B cell (primary cell): ENCODE data around the gene GFRA3. TPM values are rescaled to one million over a fixed set of nuclear protein-coding genes. Genes with fewer than 3 reads are reported as not detected.

ENCODE experiments used
- ATAC-seq: fragments of 200-7000 bp; cut with Tn5 transposase; one replicate; pipeline ENCODE4 v1.10.0; 2021; ENCODE audit warnings: low read depth, mild to moderate bottlenecking, moderate number of reproducible peaks, moderate library complexity
- CTCF ChIA-PET: fragments of 350-600 bp; sonication (Branson Sonifier 250); formaldehyde crosslinking; loops from one replicate; lab custom pipeline; 2021; ENCODE audit warnings: antibody characterized with exemption, inconsistent platforms; lab: Charles Lee
- POLR2A ChIA-PET: fragments of 350-600 bp; sonication (Branson Sonifier 250); formaldehyde crosslinking; loops from one replicate; lab custom pipeline; 2021; ENCODE audit warnings: antibody characterized with exemption; lab: Charles Lee
- DNase-seq: peaks from one replicate; pipeline ENCODE4 v3.0.0; 2013
- H2AFZ ChIP-seq: 2 replicates; pipeline ENCODE4 v1.6.1; 2012; ENCODE audit warnings: mild to moderate bottlenecking, low read depth, low read length; ENCODE audit not compliant: insufficient read depth, poor library complexity, severe bottlenecking
- H3K27ac ChIP-seq, 2 donors: 1 replicate in 1 of 2; 2 replicates in 1 of 2; pipeline ENCODE4 v1.5.1; 2012 to 2013; ENCODE audit warnings: low read length in 2 of 2, mild to moderate bottlenecking in 2 of 2, moderate library complexity in 1 of 2
- H3K27me3 ChIP-seq, 4 experiments: fragments of 200-600 bp in 1 of 4; sonication (generic) in 1 of 4; replicated peaks in 1 of 4; 1 replicate in 2 of 4; 2 replicates in 2 of 4; pipeline versions ENCODE4 v1.6.1 to v1.7.0; 2013 to 2016; ENCODE audit warnings: low read length in 3 of 4, mild to moderate bottlenecking in 2 of 4, mixed read lengths in 1 of 4, moderate library complexity in 1 of 4; ENCODE audit not compliant: insufficient read depth in 4 of 4, control insufficient read depth in 3 of 4; ENCODE audit errors: control extremely low read depth in 1 of 4
- H3K36me3 ChIP-seq, 2 experiments: replicated peaks in 1 of 2; 1 replicate in 1 of 2; 2 replicates in 1 of 2; pipeline versions ENCODE4 v1.6.1 to v1.7.1; 2013; ENCODE audit warnings: low read length in 1 of 2; ENCODE audit not compliant: insufficient read depth in 2 of 2, control insufficient read depth in 1 of 2; ENCODE audit errors: control extremely low read depth in 1 of 2, extremely low read depth in 1 of 2
- H3K4me1 ChIP-seq, 2 donors: fragments of 200-600 bp in 1 of 2; sonication (generic) in 1 of 2; 1 replicate in 1 of 2; 2 replicates in 1 of 2; pipeline versions ENCODE4 v1.5.1 to v1.6.1; 2013 to 2017; ENCODE audit warnings: low read length in 2 of 2; ENCODE audit not compliant: control insufficient read depth in 2 of 2, insufficient read depth in 2 of 2
- H3K4me2 ChIP-seq: replicated peaks from 2 replicates; pipeline ENCODE3; 2012; ENCODE audit warnings: mild to moderate bottlenecking, low read depth, low read length; ENCODE audit not compliant: poor library complexity, severe bottlenecking
- H3K4me3 ChIP-seq, 5 experiments: fragments of 200-600 bp in 1 of 5; sonication (generic) in 1 of 5; 1 replicate in 3 of 5; 2 replicates in 2 of 5; pipeline versions ENCODE4 v1.5.1 to v1.7.0; 2011 to 2016; ENCODE audit warnings: low read length in 4 of 5, mild to moderate bottlenecking in 4 of 5, low read depth in 2 of 5, control low read depth in 1 of 5, moderate library complexity in 1 of 5; ENCODE audit not compliant: insufficient read depth in 1 of 5; ENCODE audit errors: control extremely low read depth in 1 of 5, extremely low read depth in 1 of 5
- H3K79me2 ChIP-seq: fragments of 200-600 bp; sonication (generic); one replicate; pipeline ENCODE4 v1.6.0; 2016; ENCODE audit warnings: low read length; ENCODE audit not compliant: control insufficient read depth, insufficient read depth
- H3K9ac ChIP-seq: fragments of 200-600 bp; sonication (generic); 2 replicates; pipeline ENCODE4 v1.6.1; 2017; ENCODE audit warnings: mild to moderate bottlenecking, low read length, moderate library complexity
- H3K9me3 ChIP-seq, 3 donors: one replicate each; pipeline versions ENCODE4 v1.6.1 to v1.7.1; 2013; ENCODE audit warnings: low read length in 2 of 3; ENCODE audit not compliant: control insufficient read depth in 2 of 3, insufficient read depth in 1 of 3; ENCODE audit errors: control extremely low read depth in 1 of 3
- H4K20me1 ChIP-seq: 2 replicates; pipeline ENCODE4 v1.6.0; 2012; ENCODE audit warnings: mild to moderate bottlenecking, low read length; ENCODE audit not compliant: insufficient read depth, control insufficient read depth, poor library complexity, severe bottlenecking
- H3K27ac Mint-ChIP-seq: one replicate; pipeline ENCODE4 v1.8.0; 2021; ENCODE audit warnings: mixed read lengths
- H3K27me3 Mint-ChIP-seq: one replicate; pipeline ENCODE4 v1.8.0; 2021; ENCODE audit warnings: mixed read lengths
- H3K4me1 Mint-ChIP-seq: one replicate; pipeline ENCODE4 v1.8.0; 2021; ENCODE audit warnings: mixed read lengths
- H3K4me3 Mint-ChIP-seq: one replicate; pipeline ENCODE4 v1.8.0; 2021; ENCODE audit warnings: mixed read lengths
- H3K9me3 Mint-ChIP-seq: one replicate; pipeline ENCODE4 v1.8.0; 2022; ENCODE audit warnings: mixed read lengths; ENCODE audit not compliant: insufficient read depth
- CTCF ChIP-seq: fragments of 200-600 bp; IDR thresholded peaks from one replicate; pipeline ENCODE4 v1.8.0; 2022; ENCODE audit warnings: antibody characterized with exemption, mild to moderate bottlenecking
- EZH2 ChIP-seq: IDR thresholded peaks from 2 replicates; pipeline ENCODE4 v1.6.1; 2012; ENCODE audit warnings: borderline replicate concordance, low read depth, mild to moderate bottlenecking, moderate library complexity, low read length; ENCODE audit not compliant: insufficient read depth, poor library complexity, severe bottlenecking
- WGBS: methylation state at CpG from one replicate; pipeline ENCODE4 v1.1.5; 2013; ENCODE audit warnings: missing lambda C conversion rate; ENCODE audit not compliant: insufficient coverage; 5-methylcytosine and 5-hydroxymethylcytosine counted together
- intact Hi-C: fragments of 100-400 bp; cut with micrococcal nuclease; formaldehyde crosslinking; loops from one replicate; pipeline ENCODE4 v1.10.0; 2022
- polyA plus RNA-seq: library from polyadenylated mRNA; depleted of rRNA; stranded (reverse); fragments of >200 nt; gene quantifications from 2 replicates; pipeline ENCODE4 v1.2.3, GENCODE V29; 2012
- total RNA-seq, 2 donors: library from RNA; stranded (reverse); fragments of 120-200 nt in 1 of 2; gene quantifications; 1 replicate in 1 of 2; 2 replicates in 1 of 2; pipeline versions ENCODE4 v1.2.3 to v1.2.4, GENCODE V29; 2013 to 2022

Gene GFRA3
- total and polyA plus RNA-seq, 2 donors (not counting 1 experiment from before 2014, with no cell fraction given), result not detected

GRCh38 chr5:138272681-138273080, 1.7 kb downstream of the GFRA3 start:
- Histone ChIP-seq H3K4me2 (no peak overlapping the region), H2AFZ (no peak overlapping the region), H4K20me1 (no peaks in the 10 kb centered on the region), H3K4me1 (peaks cover 0 to 4% of the 10 kb centered on the region in 2 donors), H3K9me3 (no peaks in the 10 kb centered on the region), H3K27ac (no peak overlapping the region), H3K27me3 (peaks cover 0 to 23% (median 8%) of the 10 kb centered on the region in 4 experiments), H3K9ac (no peak overlapping the region), H3K4me3 (no peak overlapping the region), H3K79me2 (no peaks in the 10 kb centered on the region), H3K36me3 (no peaks in the 10 kb centered on the region)
- H3K4me3 Mint-ChIP-seq, result no peak overlapping the region
- ChIA-PET POLR2A (no interaction called here), CTCF (no interaction called here)
- H3K27me3 Mint-ChIP-seq, result peaks cover 34% of the 10 kb centered on the region
- no peak for TF ChIP-seq CTCF
- no peak for TF ChIP-seq EZH2
- H3K4me1 Mint-ChIP-seq, result peaks cover 9% of the 10 kb centered on the region
- intact Hi-C loops, result no loop called here
- DNase-seq (no peak), ATAC-seq (no peak)
- 100% methylated on average over 3 of the region's 4 CpGs for WGBS
- no peak overlapping the region for H3K27ac Mint-ChIP-seq
- H3K9me3 Mint-ChIP-seq, result no peaks in the 10 kb centered on the region

- ChIA-PET POLR2A (no interaction called here), CTCF (no interaction called here)
- Mint-ChIP-seq H3K4me3 (no peak overlapping the region), H3K27ac (no peak overlapping the region), H3K27me3 (peaks cover 31% of the 10 kb centered on the region), H3K4me1 (peaks cover 9% of the 10 kb centered on the region), H3K9me3 (no peaks in the 10 kb centered on the region)
- intact Hi-C loops, result no loop called here
- H4K20me1 ChIP-seq, result no peaks in the 10 kb centered on the region
- H3K4me2 ChIP-seq, result no peak overlapping the region
- H2AFZ ChIP-seq, result no peak overlapping the region
- H3K9me3 ChIP-seq, result no peaks in the 10 kb centered on the region
- TF ChIP-seq CTCF (no peak), EZH2 (no peak)
- no peak overlapping the region for H3K9ac ChIP-seq
- WGBS, result 33% methylated on average over 1 of the region's 5 CpGs
- no peaks in the 10 kb centered on the region for H3K79me2 ChIP-seq
- H3K4me1 ChIP-seq, result peaks cover 0 to 4% of the 10 kb centered on the region in 2 donors
- H3K36me3 ChIP-seq, result no peaks in the 10 kb centered on the region
- H3K4me3 ChIP-seq, result no peak overlapping the region
- no peak for DNase-seq
- peaks cover 0 to 23% (median 9%) of the 10 kb centered on the region in 4 experiments for H3K27me3 ChIP-seq
- H3K27ac ChIP-seq, result no peak overlapping the region
- ATAC-seq, result no peak
These were observed 3.1 kb downstream of the GFRA3 start for GRCh38 chr5:138271281-138271680.
